Liver (tissue), 9 donors: Measurements from ENCODE around the gene ZNF142. TPM values are rescaled to one million over a fixed set of nuclear protein-coding genes. Genes with fewer than 3 reads are reported as not detected.

Source experiments
- DNase-seq: peaks from one replicate; pipeline ENCODE4 v3.0.0-alpha.2; 2017; ENCODE audit warnings: low spot score
- H3K27ac ChIP-seq, 2 donors: one replicate each; pipeline ENCODE4 v1.7.0; 2013; ENCODE audit warnings: inconsistent platforms in 2 of 2, low read length in 2 of 2, control low read depth in 1 of 2, low read depth in 1 of 2, mild to moderate bottlenecking in 1 of 2
- H3K27me3 ChIP-seq, 4 donors: one replicate each; pipeline versions ENCODE4 v1.6.1 to v1.7.0; 2013; ENCODE audit warnings: low read length in 3 of 4, inconsistent platforms in 1 of 4, mild to moderate bottlenecking in 1 of 4, moderate library complexity in 1 of 4; ENCODE audit not compliant: control insufficient read depth in 4 of 4, insufficient read depth in 4 of 4
- H3K36me3 ChIP-seq, 4 donors: one replicate each; pipeline versions ENCODE4 v1.6.1 to v1.7.0; 2013; ENCODE audit warnings: low read length in 3 of 4, mild to moderate bottlenecking in 3 of 4, low read depth in 1 of 4, moderate library complexity in 1 of 4; ENCODE audit not compliant: control insufficient read depth in 4 of 4, insufficient read depth in 3 of 4
- H3K4me1 ChIP-seq, 4 donors: one replicate each; pipeline versions ENCODE4 v1.6.1 to v1.7.0; 2013; ENCODE audit warnings: low read length in 3 of 4, mild to moderate bottlenecking in 3 of 4, moderate library complexity in 1 of 4; ENCODE audit not compliant: control insufficient read depth in 4 of 4, insufficient read depth in 4 of 4
- H3K4me3 ChIP-seq, 3 donors: one replicate each; pipeline versions ENCODE4 v1.6.1 to v1.7.0; 2013; ENCODE audit warnings: low read length in 3 of 3, control low read depth in 1 of 3, low read depth in 1 of 3, mild to moderate bottlenecking in 1 of 3
- H3K9ac ChIP-seq, 2 donors: one replicate each; pipeline ENCODE4 v1.7.0; 2013; ENCODE audit warnings: low read length in 2 of 2, mild to moderate bottlenecking in 2 of 2, moderate library complexity in 2 of 2, control low read depth in 1 of 2, low read depth in 1 of 2
- H3K9me3 ChIP-seq, 4 donors: one replicate each; pipeline versions ENCODE4 v1.6.1 to v1.7.0; 2013; ENCODE audit warnings: low read length in 3 of 4; ENCODE audit not compliant: control insufficient read depth in 4 of 4
- EGR1 ChIP-seq, 2 donors: IDR thresholded peaks; 2 replicates each; pipeline ENCODE4 v1.6.1; 2016 to 2018; ENCODE audit warnings: antibody characterized with exemption in 2 of 2, low read depth in 2 of 2
- FOXA1 ChIP-seq: IDR thresholded peaks from 2 replicates; pipeline ENCODE4 v1.6.1; 2016; ENCODE audit warnings: antibody characterized with exemption
- FOXA2 ChIP-seq: IDR thresholded peaks from 2 replicates; pipeline ENCODE4 v1.6.1; 2016; ENCODE audit warnings: antibody characterized with exemption
- GABPA ChIP-seq, 2 donors: IDR thresholded peaks in 1 of 2; conservative IDR thresholded peaks in 1 of 2; 2 replicates each; pipeline ENCODE4 v1.6.1; 2016; ENCODE audit warnings: antibody characterized with exemption in 2 of 2, mild to moderate bottlenecking in 1 of 2, moderate library complexity in 1 of 2
- HNF4A ChIP-seq, 2 donors: conservative IDR thresholded peaks; 2 replicates each; pipeline ENCODE4 v1.6.1; 2016; ENCODE audit warnings: antibody characterized with exemption in 2 of 2, mild to moderate bottlenecking in 2 of 2
- HNF4G ChIP-seq: IDR thresholded peaks from 2 replicates; pipeline ENCODE4 v1.6.1; 2016; ENCODE audit warnings: antibody characterized with exemption
- JUND ChIP-seq, 2 donors: IDR thresholded peaks; 2 replicates each; pipeline ENCODE4 v1.6.1; 2016; ENCODE audit warnings: antibody characterized with exemption in 2 of 2
- NR2F2 ChIP-seq: IDR thresholded peaks from 2 replicates; pipeline ENCODE4 v1.6.1; 2016; ENCODE audit warnings: antibody characterized with exemption
- RAD21 ChIP-seq, 2 donors: IDR thresholded peaks; 2 replicates each; pipeline ENCODE4 v1.6.1; 2016; ENCODE audit warnings: antibody characterized with exemption in 2 of 2, mild to moderate bottlenecking in 2 of 2
- REST ChIP-seq: IDR thresholded peaks from 2 replicates; pipeline ENCODE4 v1.6.1; 2016; ENCODE audit warnings: antibody characterized with exemption, mild to moderate bottlenecking
- RXRA ChIP-seq, 2 donors: IDR thresholded peaks; 2 replicates each; pipeline ENCODE4 v1.6.1; 2017 to 2018; ENCODE audit warnings: antibody characterized with exemption in 2 of 2, mild to moderate bottlenecking in 1 of 2
- SP1 ChIP-seq: IDR thresholded peaks from 2 replicates; pipeline ENCODE4 v1.6.1; 2018; ENCODE audit warnings: antibody characterized with exemption, mild to moderate bottlenecking
- TAF1 ChIP-seq: conservative IDR thresholded peaks from 2 replicates; pipeline ENCODE4 v1.6.1; 2016; ENCODE audit warnings: antibody characterized with exemption, mild to moderate bottlenecking
- YY1 ChIP-seq: IDR thresholded peaks from 2 replicates; pipeline ENCODE4 v1.6.1; 2016; ENCODE audit warnings: antibody characterized with exemption, mild to moderate bottlenecking
- WGBS: extraction: QIAGEN DNeasy Blood & Tissue Kit; methylation state at CpG from one replicate; pipeline ENCODE4 v1.1.7; 2013; 5-methylcytosine and 5-hydroxymethylcytosine counted together
- polyA plus RNA-seq, 2 donors: library from polyadenylated mRNA; stranded (reverse) in 1 of 2; unstranded in 1 of 2; fragments of 200-250 nt in 1 of 2; fragments of >200 nt in 1 of 2; fragmentation: Nextera tagmentation in 1 of 2; extraction: Ambion mirVana in 1 of 2; gene quantifications; one replicate each; pipeline versions ENCODE4 v1.2.1 to v1.2.3, GENCODE V29; 2013 to 2015
- total RNA-seq, 2 donors: library from RNA; depleted of rRNA; stranded (reverse); fragments of >200 nt; gene quantifications; one replicate each; pipeline ENCODE4 v1.2.3, GENCODE V29; 2014
- TF ChIP-seq, protein P1 (sequence below): fragments of 150-350 bp; IDR thresholded peaks from 2 replicates; pipeline ENCODE4 v1.5.1; 2017; ENCODE audit warnings: improper control_type of control experiment, low read depth, low read length; ENCODE audit not compliant: missing input control
- TF ChIP-seq, protein P2 (sequence below): IDR thresholded peaks from 2 replicates; pipeline ENCODE4 v1.6.1; 2016; ENCODE audit warnings: antibody characterized with exemption
- TF ChIP-seq, protein P3 (sequence below): IDR thresholded peaks from 2 replicates; pipeline ENCODE4 v1.6.1; 2016; ENCODE audit warnings: antibody characterized with exemption
- TF ChIP-seq, protein P4 (sequence below): IDR thresholded peaks from 2 replicates; pipeline ENCODE4 v1.6.1; 2016; ENCODE audit warnings: antibody characterized with exemption
- donor health status: healthy.
- donor health status: healthy.
- donor health status: healthy.
- donor health status: healthy.
- donor health status: healthy.

The ZNF142 gene, protein sequence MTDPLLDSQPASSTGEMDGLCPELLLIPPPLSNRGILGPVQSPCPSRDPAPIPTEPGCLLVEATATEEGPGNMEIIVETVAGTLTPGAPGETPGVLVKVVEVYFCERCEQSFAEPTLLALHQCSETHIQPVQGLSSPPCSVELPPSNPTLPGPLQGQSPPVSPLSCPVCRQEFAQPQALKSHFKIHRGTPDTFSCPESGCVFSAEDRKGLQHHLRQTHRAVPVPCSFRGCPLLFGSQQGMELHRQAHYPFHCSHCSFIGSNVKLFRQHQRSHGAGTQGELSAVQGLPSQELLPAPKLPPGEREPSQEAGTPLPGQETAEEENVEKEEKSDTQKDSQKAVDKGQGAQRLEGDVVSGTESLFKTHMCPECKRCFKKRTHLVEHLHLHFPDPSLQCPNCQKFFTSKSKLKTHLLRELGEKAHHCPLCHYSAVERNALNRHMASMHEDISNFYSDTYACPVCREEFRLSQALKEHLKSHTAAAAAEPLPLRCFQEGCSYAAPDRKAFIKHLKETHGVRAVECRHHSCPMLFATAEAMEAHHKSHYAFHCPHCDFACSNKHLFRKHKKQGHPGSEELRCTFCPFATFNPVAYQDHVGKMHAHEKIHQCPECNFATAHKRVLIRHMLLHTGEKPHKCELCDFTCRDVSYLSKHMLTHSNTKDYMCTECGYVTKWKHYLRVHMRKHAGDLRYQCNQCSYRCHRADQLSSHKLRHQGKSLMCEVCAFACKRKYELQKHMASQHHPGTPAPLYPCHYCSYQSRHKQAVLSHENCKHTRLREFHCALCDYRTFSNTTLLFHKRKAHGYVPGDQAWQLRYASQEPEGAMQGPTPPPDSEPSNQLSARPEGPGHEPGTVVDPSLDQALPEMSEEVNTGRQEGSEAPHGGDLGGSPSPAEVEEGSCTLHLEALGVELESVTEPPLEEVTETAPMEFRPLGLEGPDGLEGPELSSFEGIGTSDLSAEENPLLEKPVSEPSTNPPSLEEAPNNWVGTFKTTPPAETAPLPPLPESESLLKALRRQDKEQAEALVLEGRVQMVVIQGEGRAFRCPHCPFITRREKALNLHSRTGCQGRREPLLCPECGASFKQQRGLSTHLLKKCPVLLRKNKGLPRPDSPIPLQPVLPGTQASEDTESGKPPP (N-terminal part only)
- total RNA-seq: 1 to 10 TPM; 6.0 to 7.4 TPM
- 1 to 10 TPM; 2.2 to 3.7 TPM for polyA plus RNA-seq

DNA sequence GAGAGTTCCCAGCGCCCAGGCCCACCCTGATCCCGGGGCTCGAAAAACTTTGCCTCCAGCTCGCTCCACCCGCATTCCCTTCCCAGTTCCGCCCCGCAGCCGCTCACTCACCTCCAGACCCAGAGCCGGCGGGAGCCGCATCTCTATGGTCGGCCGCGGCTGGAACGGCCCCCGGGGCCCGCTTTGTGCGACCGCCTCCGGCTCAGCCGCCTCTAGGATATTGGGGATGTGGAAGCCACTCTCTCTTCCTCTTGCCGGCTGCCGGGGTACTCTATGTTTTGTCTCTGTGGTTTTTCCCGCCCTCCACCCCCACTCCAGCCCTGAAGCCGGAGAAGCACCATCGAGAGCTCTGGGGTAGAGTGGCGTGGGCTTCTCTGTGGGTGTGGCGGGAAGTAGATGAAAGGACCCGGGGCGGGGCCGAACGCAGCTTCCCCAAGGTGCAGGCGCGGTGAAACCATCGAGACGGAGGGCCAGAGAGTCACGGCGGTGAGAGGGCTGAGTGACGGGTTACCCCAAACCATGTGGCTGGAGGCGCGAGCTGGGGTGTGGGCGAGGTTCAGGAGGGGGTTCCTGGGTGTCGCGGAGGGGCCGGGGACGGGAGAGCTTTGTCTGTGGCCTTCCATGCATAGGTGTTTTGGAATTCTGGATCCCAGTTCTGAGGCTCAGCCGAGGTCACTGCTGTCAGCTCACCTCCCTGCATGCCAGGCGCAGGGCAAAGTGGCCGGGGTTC is at the start of gene ZNF142, which contains the start of gene BCS1L:
ZNF142 (minus strand) TSS at position 366 of the 730 bp plus-strand sequence. CDS start 3,194 bp downstream, outside the sequence.
BCS1L (plus strand) TSS at position 426 of the 730 bp plus-strand sequence. CDS start 1,305 bp downstream, outside the sequence.
- Histone ChIP-seq H3K9me3 (no peaks in the 10 kb centered on the region), H3K27me3 (no peaks in the 10 kb centered on the region), H3K27ac (peak within 1 kb of the TSS; percentile 29 to 36), H3K36me3 (peaks cover 16 to 46% (median 26%) of the 10 kb centered on the region in 4 donors), H3K4me1 (peaks cover 9 to 22% (median 14%) of the 10 kb centered on the region in 4 donors), H3K4me3 (peak within 1 kb of the TSS; percentile 73 to 91 (median 87)), H3K9ac (peak within 1 kb of the TSS; percentile 42 to 50)
- WGBS: under 1% methylated on average over 49 of the region's 49 CpGs
- DNase-seq: peak; percentile 88
- TF ChIP-seq REST (peak; percentile 60), FOXA2 (no peak), HNF4G (no peak), FOXA1 (no peak), HNF4A (conservative IDR thresholded peaks at IDR 0.05) (peak; percentile 13 to 30), JUND (IDR thresholded peaks at IDR 0.05) (peak in 1 of 2 donors; percentile 28), TAF1 (peak; percentile 53), RAD21 (IDR thresholded peaks at IDR 0.05) (peak; percentile 44 to 52), EGR1 (IDR thresholded peaks at IDR 0.05; ENCODE audit: low read depth in 2 of 2) (peak in 1 of 2 donors; percentile 48), YY1 (peak; percentile 84), GABPA (IDR thresholded peaks at IDR 0.05 in 1 of 2, conservative IDR thresholded peaks at IDR 0.05 in 1 of 2) (peak in 1 of 2 donors; percentile 92), RXRA (IDR thresholded peaks at IDR 0.05) (peak; percentile 39 to 64), NR2F2 (no peak), SP1 (peak; percentile 53)
- TF ChIP-seq, protein P1, sequence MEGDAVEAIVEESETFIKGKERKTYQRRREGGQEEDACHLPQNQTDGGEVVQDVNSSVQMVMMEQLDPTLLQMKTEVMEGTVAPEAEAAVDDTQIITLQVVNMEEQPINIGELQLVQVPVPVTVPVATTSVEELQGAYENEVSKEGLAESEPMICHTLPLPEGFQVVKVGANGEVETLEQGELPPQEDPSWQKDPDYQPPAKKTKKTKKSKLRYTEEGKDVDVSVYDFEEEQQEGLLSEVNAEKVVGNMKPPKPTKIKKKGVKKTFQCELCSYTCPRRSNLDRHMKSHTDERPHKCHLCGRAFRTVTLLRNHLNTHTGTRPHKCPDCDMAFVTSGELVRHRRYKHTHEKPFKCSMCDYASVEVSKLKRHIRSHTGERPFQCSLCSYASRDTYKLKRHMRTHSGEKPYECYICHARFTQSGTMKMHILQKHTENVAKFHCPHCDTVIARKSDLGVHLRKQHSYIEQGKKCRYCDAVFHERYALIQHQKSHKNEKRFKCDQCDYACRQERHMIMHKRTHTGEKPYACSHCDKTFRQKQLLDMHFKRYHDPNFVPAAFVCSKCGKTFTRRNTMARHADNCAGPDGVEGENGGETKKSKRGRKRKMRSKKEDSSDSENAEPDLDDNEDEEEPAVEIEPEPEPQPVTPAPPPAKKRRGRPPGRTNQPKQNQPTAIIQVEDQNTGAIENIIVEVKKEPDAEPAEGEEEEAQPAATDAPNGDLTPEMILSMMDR: no peak
- TF ChIP-seq, protein P2, sequence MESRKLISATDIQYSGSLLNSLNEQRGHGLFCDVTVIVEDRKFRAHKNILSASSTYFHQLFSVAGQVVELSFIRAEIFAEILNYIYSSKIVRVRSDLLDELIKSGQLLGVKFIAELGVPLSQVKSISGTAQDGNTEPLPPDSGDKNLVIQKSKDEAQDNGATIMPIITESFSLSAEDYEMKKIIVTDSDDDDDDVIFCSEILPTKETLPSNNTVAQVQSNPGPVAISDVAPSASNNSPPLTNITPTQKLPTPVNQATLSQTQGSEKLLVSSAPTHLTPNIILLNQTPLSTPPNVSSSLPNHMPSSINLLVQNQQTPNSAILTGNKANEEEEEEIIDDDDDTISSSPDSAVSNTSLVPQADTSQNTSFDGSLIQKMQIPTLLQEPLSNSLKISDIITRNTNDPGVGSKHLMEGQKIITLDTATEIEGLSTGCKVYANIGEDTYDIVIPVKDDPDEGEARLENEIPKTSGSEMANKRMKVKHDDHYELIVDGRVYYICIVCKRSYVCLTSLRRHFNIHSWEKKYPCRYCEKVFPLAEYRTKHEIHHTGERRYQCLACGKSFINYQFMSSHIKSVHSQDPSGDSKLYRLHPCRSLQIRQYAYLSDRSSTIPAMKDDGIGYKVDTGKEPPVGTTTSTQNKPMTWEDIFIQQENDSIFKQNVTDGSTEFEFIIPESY: no peak
- TF ChIP-seq, protein P3, sequence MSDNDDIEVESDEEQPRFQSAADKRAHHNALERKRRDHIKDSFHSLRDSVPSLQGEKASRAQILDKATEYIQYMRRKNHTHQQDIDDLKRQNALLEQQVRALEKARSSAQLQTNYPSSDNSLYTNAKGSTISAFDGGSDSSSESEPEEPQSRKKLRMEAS: peak; percentile 89
- TF ChIP-seq, protein P4, sequence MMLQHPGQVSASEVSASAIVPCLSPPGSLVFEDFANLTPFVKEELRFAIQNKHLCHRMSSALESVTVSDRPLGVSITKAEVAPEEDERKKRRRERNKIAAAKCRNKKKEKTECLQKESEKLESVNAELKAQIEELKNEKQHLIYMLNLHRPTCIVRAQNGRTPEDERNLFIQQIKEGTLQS: peak; percentile 35
